GM23338 (cell line): ENCODE results near the gene TMEM151B. TPM values are rescaled to one million over a fixed set of nuclear protein-coding genes. Genes with fewer than 3 reads are reported as not detected.

Experiments
- ATAC-seq: fragments of 200-7000 bp; cut with Tn5 transposase; 3 replicates; pipeline ENCODE4 v1.9.1; 2020
- DNase-seq: peaks from one replicate; pipeline ENCODE4 v3.0.0-alpha.2; 2015; ENCODE audit warnings: low spot score
- H2AFZ ChIP-seq: fragments of 200-600 bp; sonication (generic); 2 replicates; pipeline ENCODE4 v1.8.0; 2016; ENCODE audit warnings: antibody characterized with exemption, mild to moderate bottlenecking, moderate library complexity
- H3F3A ChIP-seq: fragments of 200-600 bp; sonication (generic); replicated peaks from 2 replicates; pipeline ENCODE4 v1.8.0; 2017; ENCODE audit warnings: antibody characterized with exemption, mixed run types, low read depth
- H3K27ac ChIP-seq: fragments of 200-600 bp; sonication (generic); 2 replicates; pipeline ENCODE4 v1.6.1; 2016; ENCODE audit warnings: low read depth
- H3K27me3 ChIP-seq: fragments of 200-600 bp; sonication (generic); 2 replicates; pipeline ENCODE4 v1.8.0; 2016; ENCODE audit warnings: mild to moderate bottlenecking, mixed run types, moderate library complexity; ENCODE audit not compliant: insufficient read depth
- H3K36me3 ChIP-seq: fragments of 200-600 bp; sonication (generic); 2 replicates; pipeline ENCODE4 v1.8.0; 2016; ENCODE audit warnings: mild to moderate bottlenecking; ENCODE audit not compliant: insufficient read depth
- H3K4me1 ChIP-seq: fragments of 200-600 bp; sonication (generic); 2 replicates; pipeline ENCODE4 v1.8.0; 2016; ENCODE audit warnings: mild to moderate bottlenecking, moderate library complexity; ENCODE audit not compliant: insufficient read depth
- H3K4me2 ChIP-seq: fragments of 200-600 bp; sonication (generic); 2 replicates; pipeline ENCODE4 v1.7.1; 2017; ENCODE audit warnings: mixed run types
- H3K4me3 ChIP-seq: fragments of 200-600 bp; sonication (generic); 2 replicates; pipeline ENCODE4 v1.6.1; 2016; ENCODE audit warnings: mixed run types
- H3K79me2 ChIP-seq: fragments of 200-600 bp; sonication (generic); replicated peaks from 2 replicates; pipeline ENCODE4 v1.8.0; 2017; ENCODE audit warnings: mild to moderate bottlenecking; ENCODE audit not compliant: insufficient read depth
- H3K9me2 ChIP-seq: fragments of 200-600 bp; sonication (generic); 2 replicates; pipeline ENCODE4 v1.8.0; 2017; ENCODE audit not compliant: insufficient read depth
- H4K20me1 ChIP-seq: fragments of 200-600 bp; sonication (generic); replicated peaks from 2 replicates; pipeline ENCODE4 v1.8.0; 2017; ENCODE audit warnings: mild to moderate bottlenecking; ENCODE audit not compliant: insufficient read depth
- H3K27ac Mint-ChIP-seq: 2 replicates; pipeline ENCODE4 v1.8.0; 2020; ENCODE audit warnings: inconsistent platforms, mild to moderate bottlenecking, moderate library complexity, mixed read lengths
- H3K27me3 Mint-ChIP-seq: 3 replicates; pipeline ENCODE4 v1.8.0; 2022; ENCODE audit warnings: low read depth, mild to moderate bottlenecking, moderate library complexity, mixed read lengths, inconsistent platforms; ENCODE audit not compliant: insufficient read depth, poor library complexity
- H3K36me3 Mint-ChIP-seq: 3 replicates; pipeline ENCODE4 v1.8.0; 2021; ENCODE audit warnings: low read depth, mild to moderate bottlenecking, inconsistent platforms, moderate library complexity, mixed read lengths
- H3K4me1 Mint-ChIP-seq: 3 replicates; pipeline ENCODE4 v1.8.0; 2020; ENCODE audit warnings: mild to moderate bottlenecking, inconsistent platforms, mixed read lengths
- H3K4me3 Mint-ChIP-seq: 3 replicates; pipeline ENCODE4 v1.8.0; 2021; ENCODE audit warnings: moderate library complexity, mild to moderate bottlenecking, inconsistent platforms, mixed read lengths
- H3K9me3 Mint-ChIP-seq: 3 replicates; pipeline ENCODE4 v1.8.0; 2020; ENCODE audit warnings: moderate library complexity, mild to moderate bottlenecking, inconsistent platforms, mixed read lengths
- CTCF ChIP-seq, 2 experiments: fragments of 200-600 bp in 1 of 2; sonication (generic) in 1 of 2; conservative IDR thresholded peaks; 2 replicates each; pipeline versions ENCODE4 v1.5.1 to v1.6.1; 2016 to 2017; ENCODE audit warnings: antibody characterized with exemption in 2 of 2, low read depth in 2 of 2, mild to moderate bottlenecking in 2 of 2, moderate library complexity in 1 of 2
- EZH2 ChIP-seq: fragments of 200-600 bp; sonication (generic); IDR thresholded peaks from one replicate; pipeline ENCODE4 v1.8.0; 2017; ENCODE audit warnings: antibody characterized with exemption, mild to moderate bottlenecking, low read depth; ENCODE audit not compliant: unreplicated experiment
- JUNB ChIP-seq: IDR thresholded peaks from one replicate; pipeline ENCODE4 v1.6.1; 2016; ENCODE audit warnings: antibody characterized with exemption; ENCODE audit not compliant: unreplicated experiment
- POLR2AphosphoS5 ChIP-seq: IDR thresholded peaks from 2 replicates; pipeline ENCODE4 v1.6.1; 2016; ENCODE audit warnings: antibody characterized with exemption, low read depth
- ZNF114 ChIP-seq: fragments of 250-450 bp; sonication (Bioruptor Pico); IDR thresholded peaks from 2 replicates; pipeline ENCODE4 v1.5.0; 2020; ENCODE audit warnings: mild to moderate bottlenecking, moderate library complexity
- polyA plus RNA-seq: library from polyadenylated mRNA; unstranded; fragments of >200 nt; fragmentation: Nextera tagmentation; extraction: Ambion mirVana; gene quantifications from 2 replicates; pipeline ENCODE4 v1.2.1, GENCODE V29; 2016
- total RNA-seq: library from RNA; depleted of rRNA; stranded (reverse); fragments of >200 nt; shearing (Covaris generic); gene quantifications from 2 replicates; pipeline ENCODE4 v1.2.3, GENCODE V29; 2014
- TF ChIP-seq, protein P1 (sequence below): IDR thresholded peaks from one replicate; pipeline ENCODE4 v1.6.1; 2018; ENCODE audit warnings: antibody characterized with exemption; ENCODE audit not compliant: unreplicated experiment
- TF ChIP-seq, protein P2 (sequence below): IDR thresholded peaks from 2 replicates; pipeline ENCODE4 v1.6.1; 2016; ENCODE audit warnings: antibody characterized with exemption

Gene TMEM151B
- total and polyA plus RNA-seq, 2 experiments from 2014 or later = 0.91 to 14.6 TPM

GRCh38 chr6:44262467-44263353, 7.5 kb upstream of the TMEM151B start:
- H3K36me3 Mint-ChIP-seq = peaks cover 19% of the 10 kb centered on the region
- Histone ChIP-seq H3K27ac (no peak overlapping the region), H3K36me3 (no peaks in the 10 kb centered on the region), H3K4me3 (peak overlapping the region; percentile 88), H3K79me2 (peaks cover 9% of the 10 kb centered on the region; the same call in 1 of the 2 replicates), H3K27me3 (peaks cover 5% of the 10 kb centered on the region; the same call in 1 of the 2 replicates), H3K4me1 (peaks cover 17% of the 10 kb centered on the region), H3K9me2 (no peaks in the 10 kb centered on the region), H3K4me2 (peak overlapping the region; percentile 98), H3F3A (0 out of 2 replicates have a peak, but pooled peaks cover 8% of the 10 kb centered on the region), H2AFZ (no peak overlapping the region), H4K20me1 (peaks cover 6% of the 10 kb centered on the region; the same call in 1 of the 2 replicates)
- H3K27me3 Mint-ChIP-seq = peaks cover 27% of the 10 kb centered on the region
- H3K9me3 Mint-ChIP-seq = peaks cover 1% of the 10 kb centered on the region; the same call in 1 of the 3 replicates
- ATAC-seq (no peak), DNase-seq (no peak)
- peak overlapping the region; percentile 86 for H3K4me3 Mint-ChIP-seq
- peak overlapping the region; percentile 85; the same call in 1 of the 2 replicates for H3K27ac Mint-ChIP-seq
- TF ChIP-seq CTCF (conservative IDR thresholded peaks at IDR 0.05; ENCODE audit: low read depth in 2 of 2) = no peak
- TF ChIP-seq EZH2 = no peak
- TF ChIP-seq, protein P1, sequence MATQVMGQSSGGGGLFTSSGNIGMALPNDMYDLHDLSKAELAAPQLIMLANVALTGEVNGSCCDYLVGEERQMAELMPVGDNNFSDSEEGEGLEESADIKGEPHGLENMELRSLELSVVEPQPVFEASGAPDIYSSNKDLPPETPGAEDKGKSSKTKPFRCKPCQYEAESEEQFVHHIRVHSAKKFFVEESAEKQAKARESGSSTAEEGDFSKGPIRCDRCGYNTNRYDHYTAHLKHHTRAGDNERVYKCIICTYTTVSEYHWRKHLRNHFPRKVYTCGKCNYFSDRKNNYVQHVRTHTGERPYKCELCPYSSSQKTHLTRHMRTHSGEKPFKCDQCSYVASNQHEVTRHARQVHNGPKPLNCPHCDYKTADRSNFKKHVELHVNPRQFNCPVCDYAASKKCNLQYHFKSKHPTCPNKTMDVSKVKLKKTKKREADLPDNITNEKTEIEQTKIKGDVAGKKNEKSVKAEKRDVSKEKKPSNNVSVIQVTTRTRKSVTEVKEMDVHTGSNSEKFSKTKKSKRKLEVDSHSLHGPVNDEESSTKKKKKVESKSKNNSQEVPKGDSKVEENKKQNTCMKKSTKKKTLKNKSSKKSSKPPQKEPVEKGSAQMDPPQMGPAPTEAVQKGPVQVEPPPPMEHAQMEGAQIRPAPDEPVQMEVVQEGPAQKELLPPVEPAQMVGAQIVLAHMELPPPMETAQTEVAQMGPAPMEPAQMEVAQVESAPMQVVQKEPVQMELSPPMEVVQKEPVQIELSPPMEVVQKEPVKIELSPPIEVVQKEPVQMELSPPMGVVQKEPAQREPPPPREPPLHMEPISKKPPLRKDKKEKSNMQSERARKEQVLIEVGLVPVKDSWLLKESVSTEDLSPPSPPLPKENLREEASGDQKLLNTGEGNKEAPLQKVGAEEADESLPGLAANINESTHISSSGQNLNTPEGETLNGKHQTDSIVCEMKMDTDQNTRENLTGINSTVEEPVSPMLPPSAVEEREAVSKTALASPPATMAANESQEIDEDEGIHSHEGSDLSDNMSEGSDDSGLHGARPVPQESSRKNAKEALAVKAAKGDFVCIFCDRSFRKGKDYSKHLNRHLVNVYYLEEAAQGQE = no peak
- TF ChIP-seq, protein P2, sequence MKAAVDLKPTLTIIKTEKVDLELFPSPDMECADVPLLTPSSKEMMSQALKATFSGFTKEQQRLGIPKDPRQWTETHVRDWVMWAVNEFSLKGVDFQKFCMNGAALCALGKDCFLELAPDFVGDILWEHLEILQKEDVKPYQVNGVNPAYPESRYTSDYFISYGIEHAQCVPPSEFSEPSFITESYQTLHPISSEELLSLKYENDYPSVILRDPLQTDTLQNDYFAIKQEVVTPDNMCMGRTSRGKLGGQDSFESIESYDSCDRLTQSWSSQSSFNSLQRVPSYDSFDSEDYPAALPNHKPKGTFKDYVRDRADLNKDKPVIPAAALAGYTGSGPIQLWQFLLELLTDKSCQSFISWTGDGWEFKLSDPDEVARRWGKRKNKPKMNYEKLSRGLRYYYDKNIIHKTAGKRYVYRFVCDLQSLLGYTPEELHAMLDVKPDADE = no peak
- TF ChIP-seq POLR2AphosphoS5 = no peak
- TF ChIP-seq ZNF114 (CRISPR knock-in tag) = no peak
- no peak for TF ChIP-seq JUNB
- H3K4me1 Mint-ChIP-seq = peaks cover 40% of the 10 kb centered on the region
